Measurements from ENCODE around the gene RBM12. TPM values are rescaled to one million over a fixed set of nuclear protein-coding genes. Genes with fewer than 3 reads are reported as not detected.
"Not testable (repeated sequence)": the region's sequence is repeated elsewhere in the genome, so short reads cannot be mapped to it uniquely, and the experiment has no call there.

Gene RBM12
- total RNA-seq, 6 experiments from 2014 or later = 13.3 to 32.8 (median 21.0) TPM

DNA sequence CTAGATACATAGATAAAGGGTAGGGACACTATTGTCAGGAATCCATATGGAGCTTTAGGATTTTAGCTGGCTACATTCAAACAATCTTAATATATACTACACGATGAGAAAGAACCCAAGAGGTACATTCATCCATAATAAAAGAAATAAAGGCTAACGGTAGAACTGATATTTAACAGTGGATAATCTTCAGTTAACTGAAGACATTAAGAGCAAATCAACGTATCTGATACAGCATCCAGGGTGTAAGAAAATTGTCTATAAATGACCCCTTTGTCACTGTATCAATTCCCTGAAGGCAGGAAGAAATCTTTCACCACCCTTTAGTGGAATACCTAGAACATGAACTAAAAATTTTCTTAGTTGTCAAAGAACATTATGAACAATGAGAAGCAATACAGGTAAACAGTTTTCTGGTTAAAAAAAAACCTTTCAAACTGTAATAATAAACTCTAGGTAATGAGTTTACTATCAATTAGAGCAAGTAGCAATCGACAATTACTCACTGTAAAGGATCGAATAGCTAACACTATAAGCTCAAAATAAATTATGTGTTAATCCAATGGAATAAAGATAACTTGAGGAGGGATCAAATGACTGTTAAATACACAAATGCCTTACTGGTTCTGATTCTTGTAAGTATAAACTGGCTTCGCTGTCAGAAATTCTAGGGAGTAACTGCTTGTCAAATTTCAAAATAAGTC, 46.3 kb upstream of the RBM12 start:
- Histone ChIP-seq H3K4me1 (no peaks in the 10 kb centered on the region), H3K36me3 (peaks cover 27 to 99% (median 65%) of the 10 kb centered on the region in 4 donors), H3K27ac (no peak overlapping the region), H3K9me3 (no peaks in the 10 kb centered on the region), H3K27me3 (no peaks in the 10 kb centered on the region), H3K4me3 (no peak overlapping the region)
- ATAC-seq = no peak
- TF ChIP-seq POLR2A (IDR thresholded peaks at IDR 0.05) = no peak
- no peak for TF ChIP-seq CTCF (IDR thresholded peaks at IDR 0.05)
- intact Hi-C loops (cut with DNase I) = loop anchor here in 1 of 2 donors (10.0 kb wide), 1 partner anchor 174 kb away; no protein-coding TSS in a partner anchor
- no peak for DNase-seq
- WGBS (ENCODE audit: insufficient coverage, low coverage, low lambda C conversion rate, missing lambda C conversion rate) = 68% methylated on average over 6 of the region's 6 CpGs

- intact Hi-C loops (cut with DNase I) = loop anchor here in 1 of 2 donors (10.0 kb wide), 1 partner anchor 175 kb away; no protein-coding TSS in a partner anchor
- no peaks in the 10 kb centered on the region for H3K4me1 ChIP-seq
- peaks cover 20 to 99% (median 64%) of the 10 kb centered on the region in 4 donors for H3K36me3 ChIP-seq
- DNase-seq (no peak), ATAC-seq (no peak)
- no peak for TF ChIP-seq POLR2A (IDR thresholded peaks at IDR 0.05)
- TF ChIP-seq CTCF (IDR thresholded peaks at IDR 0.05) = no peak
- no peaks in the 10 kb centered on the region for H3K27me3 ChIP-seq
- H3K9me3 ChIP-seq = no peaks in the 10 kb centered on the region
- H3K27ac ChIP-seq = no peak overlapping the region
- H3K4me3 ChIP-seq = no peak overlapping the region
Measured at GRCh38 chr20:35710039-35710438, 45.3 kb upstream of the RBM12 start.

DNA sequence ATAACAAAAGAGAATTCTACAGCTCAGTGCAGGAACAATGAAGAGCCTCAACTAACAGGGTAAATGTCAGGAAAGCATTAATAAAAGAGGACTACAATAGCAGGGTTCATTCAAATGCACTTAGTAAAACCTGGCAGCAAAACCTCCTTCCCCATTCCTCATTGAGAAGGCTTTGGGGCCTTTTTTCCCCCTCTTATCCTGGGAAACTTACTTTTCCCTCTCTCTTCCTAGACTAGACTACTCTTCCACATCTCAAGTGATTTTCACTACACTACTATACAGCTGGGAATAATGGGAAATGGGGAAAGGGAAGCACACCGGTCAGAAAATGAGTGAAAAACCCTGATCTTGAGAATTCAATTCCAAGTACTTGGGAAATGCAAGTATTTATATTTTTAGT, 44.6 kb upstream of the RBM12 start:
- TF ChIP-seq POLR2A (IDR thresholded peaks at IDR 0.05) (no peak), CTCF (IDR thresholded peaks at IDR 0.05) (no peak)
- Histone ChIP-seq H3K36me3 (peaks cover 25 to 99% (median 63%) of the 10 kb centered on the region in 4 donors), H3K9me3 (no peaks in the 10 kb centered on the region), H3K4me3 (no peak overlapping the region), H3K27ac (no peak overlapping the region), H3K27me3 (no peaks in the 10 kb centered on the region), H3K4me1 (no peaks in the 10 kb centered on the region)
- ATAC-seq = no peak
- DNase-seq = no peak
- WGBS (ENCODE audit: insufficient coverage, low coverage, low lambda C conversion rate, missing lambda C conversion rate) = 100% methylated on average over 1 of the region's 1 CpG
- intact Hi-C loops (cut with DNase I) = loop anchor here in 1 of 2 donors (10.0 kb wide), 1 partner anchor 176 kb away; no protein-coding TSS in a partner anchor

- 50% methylated on average over 1 of the region's 1 CpG for WGBS (ENCODE audit: insufficient coverage, low coverage, low lambda C conversion rate, missing lambda C conversion rate)
- H3K36me3 ChIP-seq = peaks cover 25 to 99% (median 63%) of the 10 kb centered on the region in 4 donors
- no peak overlapping the region for H3K4me3 ChIP-seq
- intact Hi-C loops (cut with DNase I) = loop anchor here in 1 of 2 donors (10.0 kb wide), 1 partner anchor 176 kb away; no protein-coding TSS in a partner anchor
- H3K27ac ChIP-seq = no peak overlapping the region
- no peaks in the 10 kb centered on the region for H3K4me1 ChIP-seq
- DNase-seq (no peak), ATAC-seq (no peak)
- TF ChIP-seq POLR2A (IDR thresholded peaks at IDR 0.05) (no peak), CTCF (IDR thresholded peaks at IDR 0.05) (no peak)
- no peaks in the 10 kb centered on the region for H3K9me3 ChIP-seq
- H3K27me3 ChIP-seq = no peaks in the 10 kb centered on the region
Measured at GRCh38 chr20:35708502-35708901, 43.8 kb upstream of the RBM12 start.

GRCh38 chr20:35706591-35707529, 42.2 kb upstream of the RBM12 start:
- 89% methylated on average over 9 of the region's 17 CpGs for WGBS (ENCODE audit: insufficient coverage, low coverage, low lambda C conversion rate, missing lambda C conversion rate)
- ATAC-seq, H3K4me1 ChIP-seq, H3K27me3 ChIP-seq, H3K4me3 ChIP-seq, DNase-seq, H3K27ac ChIP-seq, H3K9me3 ChIP-seq: not testable (repeated sequence)
- intact Hi-C loops (cut with DNase I) = loop anchor here in 1 of 2 donors (10.0 kb wide), 1 partner anchor 178 kb away; no protein-coding TSS in a partner anchor
- H3K36me3 ChIP-seq = peaks cover 18 to 100% (median 61%) of the 10 kb centered on the region in 4 donors

- H3K4me3 ChIP-seq, H3K4me1 ChIP-seq, H3K27ac ChIP-seq, H3K9me3 ChIP-seq, H3K27me3 ChIP-seq, DNase-seq, ATAC-seq: not testable (repeated sequence)
- WGBS (ENCODE audit: insufficient coverage, low coverage, low lambda C conversion rate, missing lambda C conversion rate) = 73% methylated on average over 3 of the region's 11 CpGs
- intact Hi-C loops (cut with DNase I) = loop anchor here in 1 of 2 donors (10.0 kb wide), 1 partner anchor 179 kb away; no protein-coding TSS in a partner anchor
- H3K36me3 ChIP-seq = peaks cover 24 to 99% (median 57%) of the 10 kb centered on the region in 4 donors
Measured at GRCh38 chr20:35705894-35706293, 41.2 kb upstream of the RBM12 start.

All from right lobe of liver (tissue), 6 donors.